Stimulated activated naive CD4-positive, alpha-beta T cell (primary cell): ENCODE results near the gene MAMDC4.
"Not testable (repeated sequence)": the region's sequence is repeated elsewhere in the genome, so short reads cannot be mapped to it uniquely, and the experiment has no call there.

Experiments used
- DNase-seq, 6 experiments: peaks; one replicate each; lab custom pipeline; 2025; lab: John Stamatoyannopoulos, UW

MAMDC4 gene

DNA sequence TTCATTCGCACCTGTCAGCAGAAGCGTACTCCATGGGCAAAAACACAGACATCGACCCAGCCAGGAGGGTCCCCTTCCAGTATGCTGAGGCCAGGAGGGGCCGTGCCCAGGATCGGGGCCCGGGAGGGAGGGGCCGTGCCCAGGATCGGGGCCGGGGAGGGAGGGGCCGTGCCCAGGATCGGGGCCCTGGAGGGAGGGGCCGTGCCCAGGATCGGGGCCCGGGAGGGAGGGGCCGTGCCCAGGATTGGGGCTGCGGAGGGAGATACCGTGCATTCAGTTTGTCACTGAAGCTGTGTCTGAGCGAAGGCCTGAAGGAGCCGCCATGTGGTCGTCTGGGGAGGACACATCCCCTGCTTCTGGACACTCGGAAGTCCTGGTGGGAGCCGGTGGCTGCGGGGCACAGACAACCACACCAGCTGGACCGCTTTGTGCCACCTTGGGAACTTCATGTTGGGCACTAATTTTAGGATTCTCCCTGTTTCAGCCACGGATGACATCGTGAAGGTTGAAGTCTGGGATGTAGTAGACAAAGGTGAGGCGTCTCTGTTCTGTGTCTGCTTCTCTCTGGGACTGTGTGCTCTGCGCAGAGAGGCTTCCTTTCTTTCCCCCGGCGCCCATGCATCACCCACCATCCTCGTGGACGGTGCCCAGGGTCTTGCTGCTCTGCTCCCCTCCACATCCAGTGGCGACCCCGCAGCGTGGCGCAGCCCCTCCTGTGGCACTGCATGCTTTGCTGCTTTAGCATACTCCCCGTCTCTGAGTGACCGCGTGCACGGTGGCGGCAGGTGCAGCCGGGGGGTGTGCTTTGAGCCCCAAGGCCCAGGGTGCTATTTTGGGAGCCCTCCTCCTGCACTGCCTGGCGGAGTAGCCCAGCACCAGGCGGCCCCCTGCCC is 26.6 kb upstream of the MAMDC4 start:
- no peak for DNase-seq

DNA sequence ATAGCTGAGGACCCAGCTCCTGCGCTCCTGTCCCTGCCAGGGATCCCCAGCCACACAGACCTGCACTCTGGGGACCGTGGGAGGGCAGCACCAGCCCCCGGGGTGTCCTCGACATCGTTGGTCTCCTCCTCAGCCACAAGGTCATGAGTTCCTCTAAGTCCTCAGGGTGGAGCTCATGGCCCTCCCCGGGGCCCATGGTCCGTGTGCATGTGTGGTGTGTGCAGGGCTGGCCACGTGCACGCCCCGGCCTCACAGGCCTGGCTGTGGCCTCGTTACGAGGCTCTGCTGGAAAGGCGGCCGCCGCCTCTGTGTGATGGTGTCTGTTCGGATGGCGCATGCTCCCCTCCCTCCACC is 26.0 kb upstream of the MAMDC4 start:
- no peak for DNase-seq

DNA sequence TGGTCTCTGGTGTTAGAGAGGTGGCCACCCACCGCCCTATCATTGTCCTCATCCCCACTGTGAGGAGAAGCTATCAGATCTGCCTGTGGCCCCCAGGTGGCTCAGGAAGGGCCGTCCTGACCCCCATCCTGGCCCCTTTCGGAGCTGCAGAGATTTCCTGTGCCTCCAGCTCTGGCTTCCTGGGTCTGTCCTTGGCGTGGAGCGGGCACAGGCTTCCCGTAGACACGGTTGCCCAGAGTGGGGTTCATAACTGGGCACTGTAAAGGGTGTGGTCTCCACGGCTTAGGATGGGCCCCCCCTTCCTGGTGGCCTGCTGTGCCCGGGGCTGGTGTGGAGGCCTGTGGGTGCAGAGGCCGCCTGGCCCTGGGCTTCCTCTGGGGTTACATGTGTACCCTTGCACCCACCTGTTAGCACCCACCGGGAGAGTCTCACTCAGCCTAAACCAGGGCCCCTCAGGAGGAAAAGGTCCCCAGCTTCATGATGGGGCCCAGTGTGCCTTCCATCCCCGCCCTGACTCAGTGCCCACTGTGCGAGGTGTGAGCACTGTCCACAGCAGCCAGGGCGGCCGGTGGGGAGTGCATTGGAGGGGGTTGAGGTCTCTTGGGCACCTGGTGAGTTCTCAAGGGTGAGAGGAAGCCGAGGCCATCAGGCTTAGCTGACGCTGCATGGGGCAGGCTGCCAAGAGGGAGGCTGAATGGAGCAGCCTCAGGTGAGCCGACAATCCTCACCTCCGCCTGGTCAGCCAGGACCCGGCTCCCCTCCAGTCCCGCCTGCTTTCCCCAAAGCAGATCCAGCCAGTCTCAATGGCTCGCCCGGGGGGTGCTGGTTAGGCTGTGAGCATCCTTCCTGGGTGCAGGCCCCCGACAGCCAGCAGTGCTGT is 25.2 kb upstream of the MAMDC4 start:
- no peak for DNase-seq

DNA sequence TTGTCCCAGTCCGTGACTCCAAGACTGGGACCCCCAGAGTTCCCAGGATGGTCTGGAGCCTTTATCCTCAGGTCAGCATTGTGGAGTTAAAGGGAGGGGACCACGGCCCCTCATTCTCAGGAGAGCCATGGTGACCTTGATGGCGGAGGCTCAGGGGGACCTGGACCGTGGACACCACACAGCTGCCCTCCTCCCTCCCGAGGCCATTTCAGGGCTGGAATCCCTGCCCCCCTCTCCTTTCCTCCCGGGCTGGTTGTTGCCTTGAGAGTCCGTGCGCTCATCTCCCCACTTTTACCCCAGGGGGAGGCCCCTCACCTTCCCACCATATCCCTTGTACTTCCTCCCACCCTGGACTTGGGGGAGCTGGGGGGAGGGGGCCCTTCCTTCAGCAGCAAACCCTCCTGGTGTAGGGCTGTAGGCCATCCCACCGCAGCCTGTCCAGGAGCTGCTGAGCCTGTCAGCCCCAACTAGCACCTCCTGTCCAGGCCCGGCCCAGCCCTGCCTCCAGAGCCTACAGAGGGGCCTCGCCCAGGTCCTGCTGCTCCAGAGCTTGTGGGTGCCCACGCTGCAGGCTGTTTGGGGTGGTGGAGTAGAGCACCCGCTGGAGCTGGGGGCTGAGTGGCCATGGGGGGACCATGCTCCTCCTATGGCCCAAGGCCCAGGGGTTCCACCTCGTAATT is 24.2 kb upstream of the MAMDC4 start:
- no peak for DNase-seq

DNA sequence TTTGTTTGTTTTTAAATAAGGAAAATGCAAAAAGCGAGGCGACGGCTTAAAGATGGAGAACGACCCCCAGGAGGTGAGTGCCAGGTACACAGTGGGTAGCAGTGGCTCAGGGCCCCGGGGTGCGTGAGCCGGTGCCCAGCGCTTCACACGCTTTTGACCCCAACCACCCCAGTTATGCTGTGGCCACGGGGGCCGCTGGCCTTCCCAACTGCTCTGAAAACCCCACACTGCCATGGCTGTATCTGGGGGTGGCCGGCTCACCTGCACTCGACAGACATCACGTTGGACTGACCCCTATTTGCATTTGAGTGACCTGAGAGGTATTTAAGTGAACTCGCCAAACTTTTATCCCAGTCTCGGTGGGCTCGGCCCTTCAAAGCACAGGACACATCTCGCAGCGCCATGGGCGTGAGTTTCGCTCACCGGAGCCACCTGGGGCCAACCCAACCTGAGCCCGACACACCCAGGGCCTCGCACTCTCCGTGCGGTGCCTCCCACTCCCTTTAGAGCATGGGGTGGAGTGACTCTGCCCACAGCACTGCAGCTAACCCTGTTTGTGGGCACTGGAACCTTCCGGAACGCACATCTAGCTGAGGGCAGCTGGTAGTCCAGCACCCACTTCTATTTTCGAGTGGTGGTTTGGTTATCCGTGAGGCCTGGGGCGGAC is 23.5 kb upstream of the MAMDC4 start:
- no peak for DNase-seq

DNA sequence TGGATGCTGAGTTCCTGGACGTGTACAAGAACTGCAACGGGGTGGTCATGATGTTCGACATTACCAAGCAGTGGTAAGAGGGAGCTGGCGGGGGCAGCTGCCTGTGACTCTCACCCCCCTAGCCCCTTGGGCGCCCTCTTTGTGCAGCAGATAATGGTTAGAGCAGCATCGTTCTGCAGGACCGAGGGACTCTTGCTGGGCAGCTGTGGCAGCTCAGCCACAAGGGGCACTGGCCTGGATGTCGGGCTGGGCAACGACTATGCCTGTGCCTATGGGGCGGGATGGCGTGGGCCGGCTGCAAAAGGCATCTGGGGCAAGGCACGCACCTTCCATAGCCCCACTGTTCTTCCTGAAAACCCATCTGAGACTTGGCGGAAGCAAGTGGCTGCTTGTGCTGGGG is 22.7 kb upstream of the MAMDC4 start:
- no peak for DNase-seq

DNA sequence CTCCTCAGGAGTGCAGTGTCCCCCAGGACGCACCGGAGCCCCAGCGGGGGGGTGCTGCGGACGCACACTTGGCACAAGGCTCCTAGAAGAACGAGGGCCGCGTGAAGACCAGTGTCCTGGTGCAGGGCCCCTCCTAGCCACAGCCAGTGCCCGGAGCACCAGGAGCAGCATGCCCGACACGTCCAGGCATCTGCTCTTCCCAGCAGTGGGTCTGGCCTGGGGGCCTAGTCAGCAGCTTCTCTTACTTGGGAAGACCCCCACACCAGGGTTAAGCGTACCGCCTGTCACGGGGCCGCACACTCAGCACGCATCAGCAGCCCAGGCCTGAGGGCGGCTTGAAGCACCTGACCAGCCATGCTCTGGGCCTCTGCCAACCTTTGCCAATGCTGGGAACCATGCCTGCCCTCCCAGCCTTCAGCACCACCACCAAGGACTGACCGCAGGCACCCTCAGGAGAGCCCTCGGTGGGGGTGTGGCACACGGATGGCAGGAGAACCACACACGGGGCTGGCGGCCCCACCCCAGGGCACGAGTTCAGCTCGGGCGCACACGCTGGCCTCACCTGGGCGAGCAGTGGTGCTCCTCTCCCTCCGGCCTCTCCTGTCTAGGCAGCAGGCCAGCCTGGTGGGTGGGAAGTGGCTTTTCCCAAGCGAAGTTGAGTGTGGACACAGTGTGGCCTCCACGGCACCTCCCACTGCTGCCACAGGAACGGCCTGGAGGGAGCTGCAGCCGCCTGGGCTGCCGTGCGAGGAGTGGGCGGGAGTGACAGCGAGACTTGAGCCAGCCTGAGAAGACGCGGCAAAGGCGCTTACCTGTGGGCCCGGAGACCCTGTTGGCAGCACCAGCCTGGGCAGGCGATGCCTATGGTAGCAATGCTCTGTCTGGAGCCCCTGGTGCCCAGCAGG is 21.9 kb upstream of the MAMDC4 start:
- DNase-seq: no peak

DNA sequence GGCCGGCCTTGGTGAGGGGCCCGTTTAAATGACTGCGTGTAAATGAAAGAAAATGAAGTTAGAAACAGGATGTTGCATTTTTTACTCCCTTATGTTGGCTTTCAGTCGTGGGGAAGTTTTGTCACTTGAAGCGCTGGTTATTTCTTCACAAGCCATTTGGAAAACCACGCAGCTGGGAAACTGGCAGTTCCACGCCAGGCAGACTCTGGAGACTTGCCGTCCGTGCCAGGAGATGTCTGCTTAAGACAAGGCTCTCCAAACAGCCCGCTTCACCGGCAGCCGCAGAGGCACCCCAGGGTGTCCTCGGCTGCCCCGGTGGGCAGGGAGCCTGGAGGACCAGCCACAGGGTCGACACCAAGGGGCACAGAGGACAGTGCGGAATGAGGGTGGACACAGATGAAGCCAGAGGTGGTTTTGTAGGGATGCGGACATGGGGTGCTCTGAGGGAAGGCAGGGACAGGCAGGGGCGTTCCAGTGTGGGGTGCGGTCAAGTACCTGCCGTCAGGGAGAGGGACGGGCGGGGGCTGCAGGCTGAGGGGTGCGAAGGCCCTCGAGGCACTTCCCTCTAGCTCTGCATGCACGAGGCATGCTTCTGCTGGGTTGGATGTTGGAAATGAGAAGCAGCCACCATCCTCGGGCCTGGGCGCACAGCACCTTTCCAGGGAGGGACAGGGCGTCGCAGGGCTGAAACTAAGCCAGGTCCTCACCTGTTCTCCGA is 21.0 kb upstream of the MAMDC4 start:
- no peak for DNase-seq

DNA sequence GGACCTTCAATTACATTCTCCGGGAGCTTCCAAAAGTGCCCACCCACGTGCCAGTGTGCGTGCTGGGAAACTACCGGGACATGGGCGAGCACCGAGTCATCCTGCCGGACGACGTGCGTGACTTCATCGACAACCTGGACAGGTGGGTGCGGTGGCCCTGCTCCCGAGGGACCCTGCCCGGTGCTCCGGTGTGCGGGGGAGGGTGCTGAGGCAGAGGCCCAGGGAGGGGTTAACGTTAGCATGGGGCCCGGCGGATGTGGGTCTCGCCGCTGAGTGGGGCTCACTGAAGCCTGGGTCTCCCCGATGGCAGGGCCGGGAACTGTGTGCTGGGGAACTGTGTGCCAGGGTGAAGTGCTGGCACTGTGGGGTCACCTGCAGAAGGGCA is 20.4 kb upstream of the MAMDC4 start:
- no peak for DNase-seq

DNA sequence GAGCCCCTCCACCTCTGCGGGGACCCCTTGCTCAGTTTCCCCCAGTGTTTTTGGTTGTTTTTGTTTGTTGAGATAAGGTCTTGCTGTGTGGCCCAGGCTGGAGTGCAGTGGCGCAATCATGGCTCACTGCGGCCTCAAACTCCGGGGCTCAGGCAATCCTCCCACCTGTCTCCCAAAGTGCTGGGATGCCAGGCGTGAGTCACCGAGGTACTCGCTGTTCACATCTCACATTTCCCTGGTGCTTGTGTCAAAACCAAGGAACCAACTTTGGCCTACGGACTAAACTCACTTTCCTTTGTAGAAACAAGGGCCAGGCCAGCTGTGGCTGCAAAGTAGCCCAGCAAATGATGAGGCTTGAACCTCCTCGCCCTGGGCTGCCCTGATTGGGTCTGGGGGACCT is 19.6 kb upstream of the MAMDC4 start:
- DNase-seq: no peak

DNA sequence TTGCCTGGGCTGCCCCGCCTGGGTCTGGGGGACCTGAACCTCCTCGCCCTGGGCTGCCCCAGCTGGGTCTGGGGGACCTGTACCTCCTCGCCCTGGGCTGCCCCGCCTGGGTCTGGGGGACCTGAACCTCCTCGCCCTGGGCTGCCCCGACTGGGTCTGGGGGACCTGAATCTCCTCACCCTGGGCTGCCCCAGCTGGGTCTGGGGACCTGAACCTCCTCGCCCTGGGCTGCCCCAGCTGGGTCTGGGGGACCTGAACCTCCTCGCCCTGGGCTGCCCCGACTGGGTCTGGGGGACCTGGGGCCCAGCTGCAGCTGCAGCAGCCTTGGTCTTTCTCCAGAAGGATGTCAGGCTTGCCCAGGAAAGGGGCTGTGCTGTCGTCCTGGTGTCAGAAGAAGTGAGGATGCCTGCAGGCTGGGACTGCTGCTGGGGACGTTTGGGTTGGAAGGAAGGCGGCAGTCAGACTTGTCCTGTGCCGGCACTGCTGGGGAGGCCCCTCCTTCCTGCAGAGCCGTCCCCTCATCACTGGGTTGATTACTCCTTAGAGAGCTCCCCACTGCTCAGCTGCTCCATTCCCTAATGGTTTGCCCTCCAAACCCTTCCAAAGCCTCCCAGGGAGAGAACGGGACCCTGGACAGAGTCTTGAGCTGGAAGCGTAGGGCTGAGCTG is 18.6 kb upstream of the MAMDC4 start:
- not testable (repeated sequence) for DNase-seq

DNA sequence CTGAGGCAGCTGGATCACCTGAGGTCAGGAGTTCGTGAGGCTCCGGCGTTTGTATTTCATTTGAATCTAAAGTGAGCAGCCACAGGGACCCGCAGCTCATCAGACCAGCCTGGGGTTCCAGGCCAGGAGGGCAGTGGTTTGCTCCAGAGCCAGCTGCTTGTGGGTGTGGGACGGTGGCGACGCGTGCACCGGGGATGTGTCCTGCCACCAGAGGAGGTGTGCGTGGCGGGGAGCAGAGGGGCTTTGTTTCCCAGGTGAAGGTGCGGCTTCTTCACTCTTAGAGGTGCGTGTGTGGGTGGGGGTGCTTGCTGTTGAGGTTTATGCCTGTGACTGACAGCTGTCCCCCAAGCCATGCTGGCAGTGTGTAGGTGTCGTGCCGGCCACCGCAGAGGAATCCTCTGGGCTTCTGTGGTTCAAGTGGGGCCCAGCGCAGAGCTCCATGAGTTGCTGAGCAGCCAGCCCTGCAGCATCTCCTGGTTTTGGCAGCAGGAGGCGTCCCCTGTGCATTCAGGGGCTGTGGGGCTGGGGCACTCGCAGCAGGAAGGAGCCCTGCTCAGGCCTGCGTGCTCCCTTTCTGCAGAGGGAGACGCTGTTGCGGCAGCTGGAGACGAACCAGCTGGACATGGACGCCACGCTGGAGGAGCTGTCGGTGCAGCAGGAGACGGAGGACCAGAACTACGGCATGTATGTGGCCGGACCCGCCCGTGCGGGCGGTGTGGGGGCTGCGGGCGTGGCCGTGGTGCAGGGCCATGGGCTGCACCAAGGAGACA is 16.8 kb upstream of the MAMDC4 start:
- no peak for DNase-seq

DNA sequence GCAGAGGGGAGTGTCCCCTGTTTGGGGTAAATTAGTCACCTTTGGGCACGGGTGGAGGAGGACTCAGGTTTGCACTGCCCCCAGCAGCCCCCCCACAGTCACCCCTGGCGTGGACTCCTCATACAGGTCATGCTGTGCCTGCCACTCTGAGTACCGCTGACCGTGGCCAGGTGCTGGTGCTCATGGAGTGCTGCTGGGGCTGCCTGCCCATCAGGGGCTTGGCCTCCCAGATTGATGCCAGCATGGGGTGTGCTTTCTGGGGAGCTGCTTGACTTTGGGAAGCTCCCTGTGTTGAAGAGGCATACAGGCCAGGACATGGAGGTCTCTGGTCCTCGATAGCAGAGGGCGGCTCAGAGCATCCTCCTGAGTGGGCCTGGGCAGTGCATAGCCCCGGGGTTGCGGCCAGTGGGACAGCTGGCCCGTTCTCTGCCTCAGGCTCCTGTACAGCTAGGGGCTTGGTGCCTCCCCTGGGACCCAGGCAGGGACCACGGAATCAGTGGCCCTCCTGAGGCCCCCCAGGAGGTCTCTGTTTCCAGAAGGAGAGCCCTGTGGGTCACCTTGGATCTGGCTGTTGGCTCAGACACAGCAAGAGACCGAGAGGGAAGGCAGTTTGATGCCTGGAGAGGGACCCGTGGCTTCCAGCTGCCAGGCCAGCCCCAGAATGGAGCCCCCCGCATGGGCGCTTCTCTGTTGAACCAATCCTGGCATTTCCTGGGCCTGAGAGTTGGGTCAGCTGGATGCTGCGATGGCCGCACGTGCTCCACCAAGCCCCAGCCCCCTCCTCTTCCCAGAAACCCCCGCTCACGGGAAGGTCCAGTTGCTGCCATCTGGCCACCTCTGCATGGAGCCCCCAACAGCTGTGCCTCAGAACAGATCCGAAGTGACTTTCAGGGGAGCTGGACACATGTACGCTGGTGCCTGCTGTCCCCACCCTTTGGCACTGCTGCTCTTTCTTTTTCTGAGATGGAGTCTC is 15.9 kb upstream of the MAMDC4 start:
- DNase-seq: no peak

DNA sequence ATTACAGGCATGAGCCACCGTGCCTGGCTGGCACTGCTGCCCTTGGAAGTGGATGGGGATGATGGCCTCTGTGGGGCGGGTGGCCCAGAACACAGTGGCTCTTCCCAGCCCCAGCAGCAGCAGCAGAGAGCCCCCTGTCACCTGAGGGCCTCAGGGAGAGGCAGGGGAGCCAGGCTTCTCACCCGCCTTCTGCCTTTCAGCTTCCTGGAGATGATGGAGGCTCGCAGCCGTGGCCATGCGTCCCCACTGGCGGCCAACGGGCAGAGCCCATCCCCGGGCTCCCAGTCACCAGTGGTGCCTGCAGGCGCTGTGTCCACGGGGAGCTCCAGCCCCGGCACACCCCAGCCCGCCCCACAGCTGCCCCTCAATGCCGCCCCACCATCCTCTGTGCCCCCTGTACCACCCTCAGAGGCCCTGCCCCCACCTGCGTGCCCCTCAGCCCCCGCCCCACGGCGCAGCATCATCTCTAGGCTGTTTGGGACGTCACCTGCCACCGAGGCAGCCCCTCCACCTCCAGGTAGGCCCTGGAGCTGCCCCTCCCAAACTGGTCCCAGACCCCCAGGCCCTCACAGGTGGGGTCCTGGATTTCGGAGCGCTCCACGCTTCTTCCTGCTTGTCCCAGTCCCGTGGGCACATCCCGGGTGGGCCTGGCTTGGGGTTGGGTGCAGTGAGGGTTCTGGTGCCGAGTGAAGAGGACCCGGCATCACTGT is 14.8 kb upstream of the MAMDC4 start:
- no peak for DNase-seq

DNA sequence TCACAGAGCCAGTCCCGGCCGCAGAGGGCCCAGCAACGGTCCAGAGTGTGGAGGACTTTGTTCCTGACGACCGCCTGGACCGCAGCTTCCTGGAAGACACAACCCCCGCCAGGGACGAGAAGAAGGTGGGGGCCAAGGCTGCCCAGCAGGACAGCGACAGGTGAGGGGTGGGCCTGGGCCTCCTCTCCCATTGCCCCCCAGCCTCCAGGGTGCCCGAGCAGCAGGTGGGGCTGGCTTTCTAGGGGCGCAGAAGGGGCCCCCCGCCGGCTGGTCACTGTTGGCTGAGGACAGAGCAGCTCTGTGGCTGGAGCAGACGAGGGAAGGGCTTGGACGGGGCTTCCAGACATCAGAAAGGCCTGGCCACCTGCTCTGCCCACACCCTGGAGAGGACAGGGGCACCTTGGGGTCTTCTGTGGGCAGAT is 14.3 kb upstream of the MAMDC4 start:
- DNase-seq: not testable (repeated sequence)

DNA sequence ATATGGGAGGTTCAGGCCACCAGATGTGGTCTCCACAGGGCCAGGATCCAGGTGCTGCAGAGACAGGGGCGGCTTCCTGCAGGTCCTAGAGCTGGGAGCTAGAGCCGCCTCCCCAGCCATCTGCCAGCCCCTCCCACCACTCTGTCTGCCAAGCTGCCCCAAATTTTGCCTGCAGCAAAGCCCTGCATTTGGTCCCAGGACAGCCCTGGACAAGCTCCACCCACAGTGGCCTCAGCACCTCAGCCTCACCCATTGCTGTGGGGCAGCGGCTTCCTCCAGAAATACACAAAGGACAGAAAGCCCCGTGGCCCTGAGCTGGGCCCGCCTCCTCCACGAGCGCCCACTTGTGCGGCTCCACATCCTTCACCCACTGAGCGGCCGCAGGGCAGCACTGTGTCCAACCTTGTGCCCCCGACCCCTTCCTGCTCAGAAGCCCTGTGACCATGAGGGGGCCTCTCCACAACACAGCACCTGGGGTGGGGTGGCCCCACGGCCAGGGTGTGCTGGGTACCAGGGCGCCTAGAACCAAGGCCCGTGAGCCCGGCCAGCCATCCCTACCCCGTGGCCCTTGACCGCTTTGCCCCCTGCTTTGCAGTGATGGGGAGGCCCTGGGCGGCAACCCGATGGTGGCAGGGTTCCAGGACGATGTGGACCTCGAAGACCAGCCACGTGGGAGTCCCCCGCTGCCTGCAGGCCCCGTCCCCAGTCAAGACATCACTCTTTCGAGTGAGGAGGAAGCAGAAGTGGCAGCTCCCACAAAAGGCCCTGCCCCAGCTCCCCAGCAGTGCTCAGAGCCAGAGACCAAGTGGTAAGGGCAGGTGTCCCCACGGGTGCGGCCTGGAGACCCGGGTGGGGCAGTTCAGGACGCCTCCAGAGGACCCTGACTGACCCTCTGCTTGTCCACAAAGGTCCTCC is 13.6 kb upstream of the MAMDC4 start:
- DNase-seq: no peak
